Skeletal muscle tissue (tissue), 5 donors: ENCODE results near the gene NAA38. TPM values are rescaled to one million over a fixed set of nuclear protein-coding genes. Genes with fewer than 3 reads are reported as not detected.
"Not testable (repeated sequence)": the region's sequence is repeated elsewhere in the genome, so short reads cannot be mapped to it uniquely, and the experiment has no call there.

Experiments
- H3K27ac ChIP-seq: one replicate; pipeline ENCODE4 v1.7.0; 2013; ENCODE audit warnings: mild to moderate bottlenecking, low read depth, low read length, inconsistent platforms
- H3K27me3 ChIP-seq, 3 donors: one replicate each; pipeline ENCODE4 v1.7.0; 2013; ENCODE audit warnings: low read length in 3 of 3; ENCODE audit not compliant: control insufficient read depth in 3 of 3, insufficient read depth in 3 of 3
- H3K36me3 ChIP-seq, 3 donors: one replicate each; pipeline ENCODE4 v1.7.0; 2013; ENCODE audit warnings: low read length in 3 of 3; ENCODE audit not compliant: control insufficient read depth in 3 of 3, insufficient read depth in 3 of 3
- H3K4me1 ChIP-seq, 3 donors: one replicate each; pipeline ENCODE4 v1.7.0; 2013; ENCODE audit warnings: low read length in 3 of 3, mild to moderate bottlenecking in 3 of 3; ENCODE audit not compliant: control insufficient read depth in 3 of 3, insufficient read depth in 3 of 3
- H3K4me3 ChIP-seq, 3 donors: one replicate each; pipeline ENCODE4 v1.7.0; 2013; ENCODE audit warnings: low read length in 3 of 3
- H3K9ac ChIP-seq, 3 donors: one replicate each; pipeline ENCODE4 v1.7.0; 2013; ENCODE audit warnings: low read length in 3 of 3, mild to moderate bottlenecking in 3 of 3, moderate library complexity in 2 of 3, low read depth in 1 of 3
- H3K9me3 ChIP-seq, 3 donors: one replicate each; pipeline ENCODE4 v1.7.0; 2013; ENCODE audit warnings: low read length in 3 of 3; ENCODE audit not compliant: control insufficient read depth in 3 of 3
- small RNA-seq: library from RNA; depleted of rRNA; stranded (forward); fragments of <200 nt; gene quantifications from one replicate; pipeline ENCODE3, GENCODE V24; 2014
- total RNA-seq: library from RNA; depleted of rRNA; stranded (reverse); fragments of >200 nt; gene quantifications from one replicate; pipeline ENCODE4 v1.2.3, GENCODE V29; 2014
- donor health status: Osteomylitis.

The NAA38 gene
- total RNA-seq, 1 donor from 2014 or later = 50.1 TPM

- H3K4me1 ChIP-seq = no peaks in the 10 kb centered on the region
- no peaks in the 10 kb centered on the region for H3K36me3 ChIP-seq
- no peak overlapping the region for H3K27ac ChIP-seq
- no peak overlapping the region for H3K4me3 ChIP-seq
- no peak overlapping the region for H3K9ac ChIP-seq
- H3K9me3 ChIP-seq = no peaks in the 10 kb centered on the region
- H3K27me3 ChIP-seq = peaks cover 0 to 16% (median 3%) of the 10 kb centered on the region in 3 donors
These were observed 42.4 kb downstream of the NAA38 start for GRCh38 chr17:7814969-7815368.

DNA sequence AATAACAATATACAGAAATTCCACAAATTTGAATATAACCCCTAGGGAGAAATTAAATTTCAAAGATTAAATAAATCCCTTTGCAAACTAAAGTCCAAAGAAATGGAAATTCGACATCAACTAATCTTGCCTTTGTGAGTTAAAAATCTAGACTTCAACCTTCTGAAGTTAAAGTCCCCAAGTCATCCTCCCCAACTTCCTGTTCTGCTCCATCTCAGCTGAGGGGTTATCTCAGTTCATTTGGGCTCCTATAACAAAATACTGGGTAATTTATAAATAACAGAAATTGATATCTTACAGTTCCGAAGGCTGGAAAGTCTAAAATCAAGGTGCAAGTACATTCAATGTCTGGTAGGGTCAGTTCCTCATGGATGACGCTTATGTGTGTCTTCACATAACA lies 46.1 kb downstream of the NAA38 start:
- H3K9ac ChIP-seq = no peak overlapping the region
- H3K4me3 ChIP-seq = no peak overlapping the region
- no peak overlapping the region for H3K27ac ChIP-seq
- no peaks in the 10 kb centered on the region for H3K36me3 ChIP-seq
- peaks cover 0 to 7% (median 0%) of the 10 kb centered on the region in 3 donors for H3K27me3 ChIP-seq
- H3K4me1 ChIP-seq = no peaks in the 10 kb centered on the region
- H3K9me3 ChIP-seq = no peaks in the 10 kb centered on the region

DNA sequence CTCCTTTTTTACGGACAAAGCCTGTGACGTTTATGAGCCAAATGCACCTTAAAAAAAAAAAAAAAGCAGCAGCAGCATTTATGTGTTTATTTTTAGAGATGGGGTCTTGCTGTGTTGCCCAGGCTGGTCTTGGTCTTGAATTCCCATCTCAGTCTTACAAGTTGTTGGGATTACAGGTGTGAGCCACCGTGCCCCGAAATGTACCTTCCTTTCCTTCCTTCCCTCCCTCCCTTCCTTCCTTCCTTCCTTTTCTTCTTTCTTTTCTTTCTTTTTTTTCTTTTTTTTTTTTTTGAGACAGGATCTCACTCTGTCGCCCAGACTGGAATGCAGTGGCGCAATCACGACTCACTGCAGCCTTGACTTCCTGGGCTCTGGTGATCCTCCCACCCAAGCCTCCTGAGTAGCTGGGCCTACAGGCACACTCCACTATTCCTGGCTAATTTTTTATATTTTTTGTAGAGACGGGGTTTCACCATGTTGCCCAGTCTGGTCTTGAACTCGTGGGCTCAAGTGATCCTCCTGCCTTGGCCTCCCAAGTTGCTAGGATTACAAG lies 47.5 kb downstream of the NAA38 start:
- not testable (repeated sequence) for H3K4me1 ChIP-seq, H3K9ac ChIP-seq, H3K9me3 ChIP-seq, H3K27ac ChIP-seq, H3K4me3 ChIP-seq, H3K27me3 ChIP-seq, H3K36me3 ChIP-seq

- no peak overlapping the region for H3K27ac ChIP-seq
- no peaks in the 10 kb centered on the region for H3K4me1 ChIP-seq
- H3K4me3 ChIP-seq = no peak overlapping the region
- peaks cover 5 to 8% (median 5%) of the 10 kb centered on the region in 3 donors for H3K27me3 ChIP-seq
- no peaks in the 10 kb centered on the region for H3K9me3 ChIP-seq
- no peak overlapping the region for H3K9ac ChIP-seq
- no peaks in the 10 kb centered on the region for H3K36me3 ChIP-seq
These were observed 48.1 kb downstream of the NAA38 start for GRCh38 chr17:7809086-7809790.

DNA sequence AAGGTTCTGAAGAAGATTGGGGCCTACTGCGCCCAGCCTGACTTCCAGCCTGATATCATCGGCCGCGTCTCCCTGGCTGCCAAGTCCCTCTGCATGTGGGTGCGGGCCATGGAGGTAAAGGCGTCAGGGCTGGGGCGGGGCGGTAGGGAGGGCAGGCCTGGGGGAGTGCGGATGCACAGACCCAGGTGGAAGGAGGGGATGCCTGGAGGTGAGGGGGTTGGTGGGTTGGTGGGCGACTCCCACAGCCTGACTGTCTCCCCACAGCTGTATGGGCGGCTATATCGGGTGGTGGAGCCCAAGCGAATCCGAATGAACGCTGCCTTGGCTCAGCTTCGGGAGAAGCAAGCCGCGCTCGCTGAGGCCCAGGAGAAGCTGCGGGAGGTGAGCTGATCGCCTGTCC lies 50.2 kb downstream of the NAA38 start:
- Histone ChIP-seq H3K9me3 (no peaks in the 10 kb centered on the region), H3K36me3 (no peaks in the 10 kb centered on the region), H3K4me3 (no peak overlapping the region), H3K4me1 (no peaks in the 10 kb centered on the region), H3K9ac (no peak overlapping the region), H3K27ac (no peak overlapping the region), H3K27me3 (peaks cover 5 to 16% (median 10%) of the 10 kb centered on the region in 3 donors)

Small RNA genes lying within 50 kb of the gene (small RNA-seq; reads per million reads assigned to genes)
- 3.0 reads per million, percentile 87 among the genes with 10 or more reads in this experiment for gene SCARNA21

Other genes starting within 250 kb of the NAA38 start
- gene FXR2, start 242.7 kb downstream of the NAA38 start, total RNA-seq = 42.3 TPM
- 41.2 TPM for gene SAT2, start 229.7 kb downstream of the NAA38 start, total RNA-seq
- gene SHBG, start 227.4 kb downstream of the NAA38 start, total RNA-seq = not detected
- gene ATP1B2, start 206.6 kb downstream of the NAA38 start, total RNA-seq = 1.6 TPM
- 13.6 TPM for gene TP53, start 170.1 kb downstream of the NAA38 start, total RNA-seq
- 7.3 TPM for gene WRAP53, start 169.1 kb downstream of the NAA38 start, total RNA-seq
- 1.0 TPM for gene EFNB3, start 152.4 kb downstream of the NAA38 start, total RNA-seq
- 0.52 TPM for gene DNAH2, start 139.8 kb downstream of the NAA38 start, total RNA-seq
- gene KDM6B, start 23.3 kb downstream of the NAA38 start, total RNA-seq = 2.6 TPM
- 7.3 TPM for gene TMEM88, start 2.5 kb downstream of the NAA38 start, total RNA-seq
- gene CYB5D1, start 444 bp upstream of the NAA38 start, total RNA-seq = 3.7 TPM
- gene CHD3, start 31.2 kb upstream of the NAA38 start, total RNA-seq = 76.2 TPM
- gene RNF227, start 58.7 kb upstream of the NAA38 start, total RNA-seq = 2.6 TPM
- gene KCNAB3, start 72.3 kb upstream of the NAA38 start, total RNA-seq = 0.52 TPM
- 17.2 TPM for gene TRAPPC1, start 74.4 kb upstream of the NAA38 start, total RNA-seq
- 9.9 TPM for gene CNTROB, start 74.6 kb upstream of the NAA38 start, total RNA-seq
- gene GUCY2D, start 145.1 kb upstream of the NAA38 start, total RNA-seq = not detected
- 0.52 TPM for gene ALOX15B, start 181.5 kb upstream of the NAA38 start, total RNA-seq
- not detected for gene ALOX12B, start 230.2 kb upstream of the NAA38 start, total RNA-seq